BE2C (cell line): ENCODE data around the gene DLD.
"Not testable (repeated sequence)": the region's sequence is repeated elsewhere in the genome, so short reads cannot be mapped to it uniquely, and the experiment has no call there.

Experiments
- DNase-seq: peaks from one replicate; pipeline ENCODE4 v3.0.0-alpha.2; 2020
- H3K27me3 ChIP-seq: fragments of 250-450 bp; sonication (Bioruptor Pico); 2 replicates; pipeline ENCODE4 v1.5.1; 2020; ENCODE audit warnings: mild to moderate bottlenecking
- H3K36me3 ChIP-seq: fragments of 250-450 bp; sonication (Bioruptor Pico); 2 replicates; pipeline ENCODE4 v1.5.1; 2020; ENCODE audit warnings: mild to moderate bottlenecking
- H3K4me1 ChIP-seq: fragments of 250-450 bp; sonication (Bioruptor Pico); 2 replicates; pipeline ENCODE4 v1.5.1; 2020
- H3K4me3 ChIP-seq: 2 replicates; pipeline ENCODE4 v1.5.1; 2011; ENCODE audit warnings: low read depth, low read length
- H3K9me3 ChIP-seq: fragments of 250-450 bp; sonication (Bioruptor Pico); 2 replicates; pipeline ENCODE4 v1.5.1; 2020
- TF ChIP-seq, protein P1 (sequence below): IDR thresholded peaks from 2 replicates; pipeline ENCODE4 v1.5.1; 2012; ENCODE audit warnings: mild to moderate bottlenecking, low read depth, low read length

DLD gene

DNA sequence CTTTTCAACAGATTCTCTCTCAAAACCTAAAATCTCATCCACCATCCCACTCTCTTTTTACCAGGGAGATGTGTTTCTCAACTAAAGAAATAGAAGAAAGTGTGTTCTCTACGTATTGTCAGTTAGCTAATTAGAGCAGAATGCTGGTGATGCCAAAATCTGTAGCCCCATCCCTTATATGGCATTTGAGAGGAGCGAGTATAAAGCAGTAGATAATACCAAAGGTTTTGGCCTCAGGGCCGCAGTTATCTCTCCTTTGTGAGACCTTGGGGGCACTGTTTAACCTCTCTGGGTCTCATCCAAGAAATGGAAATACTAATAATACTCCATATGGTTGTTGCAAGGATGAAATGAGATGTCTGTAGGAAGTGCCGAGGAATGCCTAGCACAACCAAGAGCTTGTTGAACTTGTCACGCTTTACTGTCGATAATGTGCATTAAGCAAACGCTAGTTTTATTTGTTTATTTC is 456 bp upstream of the DLD start:
- H3K9me3 ChIP-seq, result no peaks in the 10 kb centered on the region
- H3K36me3 ChIP-seq, result peaks cover 24% of the 10 kb centered on the region
- peaks cover 7% of the 10 kb centered on the region for H3K4me1 ChIP-seq
- DNase-seq, result peak; percentile 23
- H3K27me3 ChIP-seq, result no peaks in the 10 kb centered on the region
- TF ChIP-seq, protein P1, sequence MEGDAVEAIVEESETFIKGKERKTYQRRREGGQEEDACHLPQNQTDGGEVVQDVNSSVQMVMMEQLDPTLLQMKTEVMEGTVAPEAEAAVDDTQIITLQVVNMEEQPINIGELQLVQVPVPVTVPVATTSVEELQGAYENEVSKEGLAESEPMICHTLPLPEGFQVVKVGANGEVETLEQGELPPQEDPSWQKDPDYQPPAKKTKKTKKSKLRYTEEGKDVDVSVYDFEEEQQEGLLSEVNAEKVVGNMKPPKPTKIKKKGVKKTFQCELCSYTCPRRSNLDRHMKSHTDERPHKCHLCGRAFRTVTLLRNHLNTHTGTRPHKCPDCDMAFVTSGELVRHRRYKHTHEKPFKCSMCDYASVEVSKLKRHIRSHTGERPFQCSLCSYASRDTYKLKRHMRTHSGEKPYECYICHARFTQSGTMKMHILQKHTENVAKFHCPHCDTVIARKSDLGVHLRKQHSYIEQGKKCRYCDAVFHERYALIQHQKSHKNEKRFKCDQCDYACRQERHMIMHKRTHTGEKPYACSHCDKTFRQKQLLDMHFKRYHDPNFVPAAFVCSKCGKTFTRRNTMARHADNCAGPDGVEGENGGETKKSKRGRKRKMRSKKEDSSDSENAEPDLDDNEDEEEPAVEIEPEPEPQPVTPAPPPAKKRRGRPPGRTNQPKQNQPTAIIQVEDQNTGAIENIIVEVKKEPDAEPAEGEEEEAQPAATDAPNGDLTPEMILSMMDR, result no peak
- H3K4me3 ChIP-seq, result peak overlapping the region; percentile 96

DNA sequence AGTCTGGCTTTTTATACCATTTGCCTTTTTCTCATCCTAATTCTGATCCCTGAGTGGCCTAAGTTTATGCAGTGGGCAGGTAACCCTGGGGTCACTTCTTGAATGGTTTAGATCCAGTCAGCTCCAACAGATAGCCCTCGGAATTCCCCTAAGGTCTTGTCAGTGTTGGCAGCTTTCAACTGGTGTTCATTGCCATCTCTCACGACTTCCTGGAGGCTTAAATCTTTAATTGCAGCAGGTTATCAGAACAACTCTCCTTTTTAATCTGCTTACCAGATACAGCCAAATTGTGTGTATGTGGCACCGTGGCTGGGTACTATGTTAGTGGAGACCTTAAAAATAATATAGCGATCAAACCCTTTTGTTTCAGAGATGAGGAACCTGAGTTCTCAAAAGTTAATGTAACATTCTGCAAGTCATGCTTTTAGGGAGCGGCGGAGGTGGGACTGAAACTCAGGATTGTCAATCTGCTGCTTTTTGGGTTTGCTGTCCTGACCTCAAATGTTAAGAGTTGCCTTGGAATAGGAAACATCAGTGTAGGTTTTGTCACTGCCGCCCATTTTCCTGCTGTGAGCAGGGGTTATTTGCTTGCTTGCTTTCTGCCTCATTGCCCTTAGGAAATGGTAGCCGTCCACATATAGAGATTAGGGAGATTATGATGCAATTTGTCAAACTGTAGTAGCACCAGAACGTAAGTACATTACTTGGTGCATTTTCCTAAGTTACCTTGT is 818 bp downstream of the DLD start:
- peak overlapping the region; percentile 96 for H3K4me3 ChIP-seq
- peaks cover 7% of the 10 kb centered on the region for H3K4me1 ChIP-seq
- DNase-seq, result no peak
- peaks cover 33% of the 10 kb centered on the region for H3K36me3 ChIP-seq
- no peaks in the 10 kb centered on the region for H3K27me3 ChIP-seq
- no peaks in the 10 kb centered on the region for H3K9me3 ChIP-seq
- TF ChIP-seq, protein P1, result no peak

DNA sequence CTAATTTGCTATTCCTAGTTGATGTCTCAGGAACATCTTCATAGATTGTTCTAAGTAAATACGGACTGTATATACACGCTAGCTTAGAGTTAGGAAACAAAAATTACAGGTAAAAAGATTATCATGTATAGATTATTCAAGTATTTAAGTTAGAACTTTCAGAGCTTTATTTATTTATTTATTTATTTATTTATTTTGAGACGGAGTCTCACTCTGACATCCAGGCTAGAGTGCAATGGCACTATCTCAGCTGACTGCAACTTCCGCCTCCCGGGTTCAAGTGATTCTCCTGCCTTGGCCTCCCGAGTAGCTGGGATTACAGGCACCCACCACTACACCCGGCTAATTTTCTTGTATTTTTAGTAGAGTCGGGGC is 1.4 kb downstream of the DLD start:
- not testable (repeated sequence) for DNase-seq, H3K4me1 ChIP-seq, H3K27me3 ChIP-seq, H3K9me3 ChIP-seq
- Histone ChIP-seq H3K36me3 (peaks cover 39% of the 10 kb centered on the region), H3K4me3 (peak overlapping the region; percentile 96)

DNA sequence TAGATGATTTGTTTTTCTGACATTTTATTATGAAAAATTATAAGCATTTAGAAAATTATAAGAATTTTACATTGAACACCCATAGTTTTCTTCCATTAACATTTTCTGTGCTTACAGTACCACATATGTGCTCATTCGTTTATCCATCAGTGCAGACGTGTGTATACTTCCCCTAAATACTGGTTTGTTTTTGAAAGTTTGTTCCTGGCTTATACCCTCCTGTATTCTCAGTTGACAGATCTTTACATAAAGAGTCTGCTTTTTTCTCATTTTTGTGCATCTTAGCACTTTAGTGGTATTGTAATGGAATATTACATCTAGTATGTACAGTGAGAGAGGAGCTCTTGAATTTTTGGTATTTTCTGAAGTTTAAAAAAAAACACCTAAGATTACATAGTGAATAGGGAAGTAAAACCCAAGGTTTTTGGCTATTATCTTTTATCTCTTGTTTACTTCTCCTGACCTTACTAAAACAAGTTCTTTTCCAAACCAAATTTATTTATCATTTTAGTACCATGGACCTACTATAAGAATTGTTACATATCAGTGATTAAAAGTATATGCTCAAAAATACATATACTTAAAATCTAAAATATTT is 8.1 kb downstream of the DLD start:
- H3K9me3 ChIP-seq, result no peaks in the 10 kb centered on the region
- H3K36me3 ChIP-seq, result peaks cover 55% of the 10 kb centered on the region

DNA sequence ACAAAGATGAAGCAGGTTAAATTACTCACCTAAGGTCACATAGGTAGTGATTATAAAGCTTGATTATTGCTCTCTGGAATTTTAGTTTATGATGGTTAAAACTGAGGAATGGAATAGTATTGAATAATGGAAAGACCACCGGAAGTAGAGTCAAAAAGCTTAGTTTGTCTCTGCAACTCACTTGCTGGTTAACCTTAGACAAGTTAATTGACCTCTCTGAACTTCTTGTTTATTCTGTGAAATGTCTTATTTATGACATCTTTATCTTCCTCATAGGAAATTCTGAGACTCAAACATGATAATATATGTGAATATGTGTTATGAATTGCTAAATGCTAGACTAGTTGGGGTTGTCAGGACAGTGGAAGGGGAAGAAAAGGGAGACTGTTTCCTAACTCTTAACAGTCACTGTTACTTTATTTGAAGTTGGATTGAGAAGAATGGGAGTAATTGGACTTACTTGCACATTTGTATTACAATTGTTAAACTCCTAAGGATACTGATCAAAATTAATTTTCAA is 9.6 kb downstream of the DLD start:
- Histone ChIP-seq H3K27me3 (no peaks in the 10 kb centered on the region), H3K4me3 (no peak overlapping the region), H3K9me3 (no peaks in the 10 kb centered on the region), H3K36me3 (peaks cover 55% of the 10 kb centered on the region), H3K4me1 (0 out of 2 replicates have a peak, but pooled peaks cover 3% of the 10 kb centered on the region)
- no peak for DNase-seq
- TF ChIP-seq, protein P1, result no peak

More for the DNA sequence above, 8.1 kb downstream of the DLD start:
- Histone ChIP-seq H3K27me3 (no peaks in the 10 kb centered on the region), H3K4me3 (no peak overlapping the region), H3K4me1 (0 out of 2 replicates have a peak, but pooled peaks cover 3% of the 10 kb centered on the region)
- TF ChIP-seq, protein P1, result no peak
- no peak for DNase-seq

DNA sequence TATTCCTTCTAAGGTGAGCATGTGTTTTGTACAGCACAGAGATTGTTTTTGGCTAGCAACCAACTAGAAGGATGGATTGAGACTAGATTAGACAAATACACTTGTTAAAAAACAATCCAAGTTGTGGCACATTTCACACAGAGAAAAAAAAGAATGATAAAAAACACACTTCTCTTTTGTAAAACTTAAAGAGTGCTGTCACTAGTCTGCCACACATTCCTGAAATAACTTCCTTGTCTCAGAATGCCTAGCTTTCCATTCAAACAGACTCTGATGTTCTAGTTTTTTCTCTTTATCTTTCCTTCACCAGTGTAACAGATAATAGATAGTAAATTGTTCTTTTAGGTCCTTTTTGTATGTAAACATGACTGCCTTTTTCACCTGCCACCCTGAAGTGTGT is 11.4 kb downstream of the DLD start:
- Histone ChIP-seq H3K27me3 (no peaks in the 10 kb centered on the region), H3K4me1 (0 out of 2 replicates have a peak, but pooled peaks cover 3% of the 10 kb centered on the region), H3K36me3 (peaks cover 58% of the 10 kb centered on the region), H3K9me3 (no peaks in the 10 kb centered on the region), H3K4me3 (no peak overlapping the region)
- TF ChIP-seq, protein P1, result no peak
- no peak for DNase-seq
